Measurements from ENCODE around the gene ZFX.

- TF ChIP-seq CTCF (IDR thresholded peaks at IDR 0.05) (no peak), POLR2A (IDR thresholded peaks at IDR 0.05) (no peak), EP300 (IDR thresholded peaks at IDR 0.05) (no peak)
Observed at GRCh38 chrX:24202465-24203031, 53.0 kb downstream of the ZFX start.

Measured in suprapubic skin (tissue), 3 donors.